Measurements from ENCODE around the gene HERPUD1.

HERPUD1 gene

GRCh38 chr16:56903866-56904265 is 28.1 kb upstream of the HERPUD1 start:
- H3K9me3 ChIP-seq (ENCODE audit: control insufficient read depth, insufficient read depth, low read length) = no peaks in the 10 kb centered on the region
- H3K4me2 ChIP-seq (ENCODE audit: low read length) = no peak overlapping the region
- no peak overlapping the region for H3K27ac ChIP-seq (ENCODE audit: low read depth, low read length)
- no peak overlapping the region for H3K4me3 ChIP-seq (ENCODE audit: low read length)
- no peaks in the 10 kb centered on the region for H3K79me2 ChIP-seq (ENCODE audit: control insufficient read depth, low read length)
- no peaks in the 10 kb centered on the region for H3K9me2 ChIP-seq (replicated peaks; ENCODE audit: control insufficient read depth, low read length)
- no peaks in the 10 kb centered on the region for H3F3A ChIP-seq (ENCODE audit: control insufficient read depth, insufficient read depth)
- peaks cover 13% of the 10 kb centered on the region; the same call in 1 of the 2 replicates for H3K27me3 ChIP-seq (ENCODE audit: control insufficient read depth, low read length)
- H4K20me1 ChIP-seq (ENCODE audit: control insufficient read depth, insufficient read depth, low read depth, low read length) = no peaks in the 10 kb centered on the region
- TF ChIP-seq CTCF (IDR thresholded peaks at IDR 0.05; ENCODE audit: low read depth, low read length, poor library complexity, severe bottlenecking) = no peak
- no peak for TF ChIP-seq EZH2phosphoT487 (IDR thresholded peaks at IDR 0.05; ENCODE audit: borderline replicate concordance, low read length)
- H3K36me3 ChIP-seq (ENCODE audit: control insufficient read depth, low read length) = no peaks in the 10 kb centered on the region
- peaks cover 4% of the 10 kb centered on the region; the same call in 1 of the 2 replicates for H3K4me1 ChIP-seq (ENCODE audit: control insufficient read depth, low read length)

GRCh38 chr16:56907401-56907800 is 24.5 kb upstream of the HERPUD1 start:
- no peak for TF ChIP-seq EZH2phosphoT487 (IDR thresholded peaks at IDR 0.05; ENCODE audit: borderline replicate concordance, low read length)
- TF ChIP-seq CTCF (IDR thresholded peaks at IDR 0.05; ENCODE audit: low read depth, low read length, poor library complexity, severe bottlenecking) = no peak

GRCh38 chr16:56909527-56909979 is 22.4 kb upstream of the HERPUD1 start:
- H3K4me3 ChIP-seq (ENCODE audit: low read length) = no peak overlapping the region
- H3K27ac ChIP-seq (ENCODE audit: low read depth, low read length) = no peak overlapping the region
- peaks cover 5% of the 10 kb centered on the region; the same call in 1 of the 2 replicates for H3F3A ChIP-seq (ENCODE audit: control insufficient read depth, insufficient read depth)
- H3K4me1 ChIP-seq (ENCODE audit: control insufficient read depth, low read length) = peaks cover 38% of the 10 kb centered on the region
- no peak overlapping the region for H3K4me2 ChIP-seq (ENCODE audit: low read length)
- no peaks in the 10 kb centered on the region for H3K9me3 ChIP-seq (ENCODE audit: control insufficient read depth, insufficient read depth, low read length)
- H3K36me3 ChIP-seq (ENCODE audit: control insufficient read depth, low read length) = no peaks in the 10 kb centered on the region
- H3K27me3 ChIP-seq (ENCODE audit: control insufficient read depth, low read length) = peaks cover 3% of the 10 kb centered on the region; the same call in 1 of the 2 replicates
- no peaks in the 10 kb centered on the region for H3K79me2 ChIP-seq (ENCODE audit: control insufficient read depth, low read length)
- H3K9me2 ChIP-seq (replicated peaks; ENCODE audit: control insufficient read depth, low read length) = no peaks in the 10 kb centered on the region
- TF ChIP-seq CTCF (IDR thresholded peaks at IDR 0.05; ENCODE audit: low read depth, low read length, poor library complexity, severe bottlenecking) = no peak
- TF ChIP-seq EZH2phosphoT487 (IDR thresholded peaks at IDR 0.05; ENCODE audit: borderline replicate concordance, low read length) = no peak
- H4K20me1 ChIP-seq (ENCODE audit: control insufficient read depth, insufficient read depth, low read depth, low read length) = no peaks in the 10 kb centered on the region

More at GRCh38 chr16:56907401-56907800, 24.5 kb upstream of the HERPUD1 start:
- Histone ChIP-seq H3K79me2 (ENCODE audit: control insufficient read depth, low read length) (no peaks in the 10 kb centered on the region), H3K27ac (ENCODE audit: low read depth, low read length) (no peak overlapping the region), H3K4me1 (ENCODE audit: control insufficient read depth, low read length) (peaks cover 23% of the 10 kb centered on the region), H3K9me3 (ENCODE audit: control insufficient read depth, insufficient read depth, low read length) (no peaks in the 10 kb centered on the region), H3F3A (ENCODE audit: control insufficient read depth, insufficient read depth) (peaks cover 5% of the 10 kb centered on the region; the same call in 1 of the 2 replicates), H3K4me2 (ENCODE audit: low read length) (no peak overlapping the region), H3K27me3 (ENCODE audit: control insufficient read depth, low read length) (peaks cover 3% of the 10 kb centered on the region; the same call in 1 of the 2 replicates), H3K4me3 (ENCODE audit: low read length) (no peak overlapping the region), H3K36me3 (ENCODE audit: control insufficient read depth, low read length) (no peaks in the 10 kb centered on the region), H4K20me1 (ENCODE audit: control insufficient read depth, insufficient read depth, low read depth, low read length) (no peaks in the 10 kb centered on the region), H3K9me2 (replicated peaks; ENCODE audit: control insufficient read depth, low read length) (no peaks in the 10 kb centered on the region)

Data from DOHH2 (cell line).